ENCODE measurements around the gene GAS2L3.
A peak's percentile ranks its signal among the peaks of the same experiment; 100 is the strongest.

GAS2L3 gene

GRCh38 chr12:100573292-100574186 is at the start of gene GAS2L3:
TSS of gene GAS2L3 (plus strand) at chr12:100573684. CDS start at chr12:100594905, 21,221 bp downstream.
- Histone ChIP-seq H3K9ac (peak within 1 kb of the TSS; percentile 67 to 90 (median 78)), H3K27me3 (no peaks in the 10 kb centered on the region), H3K9me3 (replicated peaks in 1 of 11) (peaks cover 13 to 19% (median 15%) of the 10 kb centered on the region in 11 experiments), H3K27ac (peak within 1 kb of the TSS; percentile 52 to 86 (median 68); a peak in 20 of 22 replicates), H3K4me3 (peak within 1 kb of the TSS; percentile 61 to 76 (median 70)), H3K4me1 (peaks cover 3 to 46% (median 10%) of the 10 kb centered on the region in 10 experiments; a peak in 14 of 20 replicates), H3K4me2 (peak within 1 kb of the TSS; percentile 61 to 88 (median 78)), H4K20me1 (no peaks in the 10 kb centered on the region), H3K36me3 (no peaks in the 10 kb centered on the region)
- no peak for TF ChIP-seq Cebpa-rat (IDR thresholded peaks at IDR 0.05)

DNA sequence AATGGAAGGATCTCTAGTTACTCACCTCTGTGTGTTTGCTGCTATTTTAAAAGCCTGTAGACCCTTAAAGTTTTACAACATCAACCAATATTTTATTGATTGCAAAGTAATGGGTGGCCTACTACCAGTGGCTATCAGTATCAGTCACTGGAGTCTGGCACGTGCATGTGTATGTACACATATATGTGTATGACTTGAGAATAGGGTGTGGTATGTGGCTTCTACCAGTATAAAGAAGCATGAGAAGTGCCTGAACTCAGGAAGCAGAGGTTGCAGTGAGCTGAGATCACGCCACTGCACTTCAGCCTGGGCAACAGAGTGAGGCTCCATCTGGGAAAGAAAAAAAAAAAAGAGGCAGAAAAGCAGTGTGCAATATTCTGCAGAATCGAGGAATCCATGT is 45.5 kb upstream of the GAS2L3 start:
- Histone ChIP-seq H3K9me3 (replicated peaks in 1 of 11) (no peaks in the 10 kb centered on the region), H3K4me1 (no peaks in the 10 kb centered on the region), H3K4me3 (no peak overlapping the region), H3K27me3 (no peaks in the 10 kb centered on the region), H4K20me1 (no peaks in the 10 kb centered on the region), H3K36me3 (no peaks in the 10 kb centered on the region), H3K9ac (no peak overlapping the region), H3K4me2 (no peak overlapping the region), H3K27ac (no peak overlapping the region)
- TF ChIP-seq Cebpa-rat (IDR thresholded peaks at IDR 0.05) = no peak

GRCh38 chr12:100528471-100529127 is 44.9 kb upstream of the GAS2L3 start:
- H3K9ac ChIP-seq = no peak overlapping the region
- no peaks in the 10 kb centered on the region for H3K9me3 ChIP-seq (replicated peaks in 1 of 11)
- no peak overlapping the region for H3K4me2 ChIP-seq
- H3K4me1 ChIP-seq = no peaks in the 10 kb centered on the region
- H3K27me3 ChIP-seq = no peaks in the 10 kb centered on the region
- no peaks in the 10 kb centered on the region for H4K20me1 ChIP-seq
- TF ChIP-seq Cebpa-rat (IDR thresholded peaks at IDR 0.05) = no peak
- H3K36me3 ChIP-seq = no peaks in the 10 kb centered on the region
- no peak overlapping the region for H3K27ac ChIP-seq
- H3K4me3 ChIP-seq = no peak overlapping the region

DNA sequence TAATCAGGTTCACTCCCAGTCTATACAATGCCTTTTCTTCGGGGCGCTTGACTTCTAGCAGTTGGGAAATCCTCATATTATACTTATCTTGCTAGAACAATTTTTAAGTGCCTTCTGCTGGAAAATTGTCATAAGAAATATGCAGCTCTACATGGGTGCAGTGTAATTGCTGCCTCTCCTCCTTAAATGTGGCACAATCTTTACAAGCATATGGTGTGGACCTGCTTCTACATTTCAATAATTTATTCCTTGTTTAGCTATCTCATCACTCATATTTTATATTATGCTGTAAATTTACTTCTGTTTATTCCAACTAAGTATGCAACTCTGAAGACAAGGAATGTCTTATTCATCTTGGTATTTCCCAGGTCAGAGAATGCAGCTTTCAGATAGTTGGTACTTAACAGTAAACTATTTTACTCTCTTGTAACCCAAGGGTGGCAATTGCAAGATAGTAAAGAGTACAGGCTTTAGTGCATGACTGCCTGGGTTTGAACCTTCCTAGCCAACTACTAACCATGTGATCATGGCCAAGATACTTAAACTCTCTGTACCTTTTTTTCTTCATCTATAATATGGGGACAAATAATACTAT is 43.6 kb upstream of the GAS2L3 start:
- Histone ChIP-seq H4K20me1 (no peaks in the 10 kb centered on the region), H3K4me2 (no peak overlapping the region), H3K36me3 (no peaks in the 10 kb centered on the region), H3K4me1 (no peaks in the 10 kb centered on the region), H3K27ac (no peak overlapping the region), H3K9ac (no peak overlapping the region), H3K9me3 (replicated peaks in 1 of 11) (no peaks in the 10 kb centered on the region), H3K4me3 (no peak overlapping the region), H3K27me3 (no peaks in the 10 kb centered on the region)
- no peak for TF ChIP-seq Cebpa-rat (IDR thresholded peaks at IDR 0.05)

GRCh38 chr12:100533376-100533775 is 40.1 kb upstream of the GAS2L3 start:
- H3K36me3 ChIP-seq = no peaks in the 10 kb centered on the region
- H3K4me1 ChIP-seq = no peaks in the 10 kb centered on the region
- H3K27me3 ChIP-seq = no peaks in the 10 kb centered on the region
- TF ChIP-seq Cebpa-rat (IDR thresholded peaks at IDR 0.05) = no peak
- no peak overlapping the region for H3K4me3 ChIP-seq
- no peak overlapping the region for H3K4me2 ChIP-seq
- no peaks in the 10 kb centered on the region for H3K9me3 ChIP-seq (replicated peaks in 1 of 11)
- H3K27ac ChIP-seq = no peak overlapping the region
- H3K9ac ChIP-seq = no peak overlapping the region
- no peaks in the 10 kb centered on the region for H4K20me1 ChIP-seq

DNA sequence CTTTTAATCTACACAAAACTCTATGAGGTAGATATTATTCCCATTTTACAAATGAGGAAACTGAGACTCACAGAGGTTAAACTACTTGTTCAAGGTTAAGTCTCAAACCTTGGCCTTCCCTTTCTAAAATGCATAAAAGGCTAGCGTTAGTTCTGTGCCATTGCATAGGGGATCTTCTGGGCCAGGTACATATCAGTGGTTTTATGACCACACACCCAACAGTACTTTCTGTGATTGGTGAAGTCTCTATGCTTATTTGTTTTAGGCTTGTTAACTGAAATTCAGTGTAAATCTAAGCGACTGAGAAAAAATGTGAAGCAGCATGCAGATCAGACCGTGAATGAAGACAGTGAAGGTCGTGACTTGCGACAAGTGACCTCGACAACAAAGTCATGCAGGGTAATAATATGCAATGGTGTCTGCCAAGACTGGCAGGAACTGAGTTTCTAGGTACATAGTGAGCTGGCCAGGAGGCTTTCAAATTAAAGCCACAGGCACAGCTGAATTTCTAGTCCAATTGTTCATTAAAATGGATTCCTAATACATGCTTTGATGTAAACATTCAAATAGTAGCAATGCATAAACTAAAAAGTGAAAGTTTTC is 38.8 kb upstream of the GAS2L3 start:
- TF ChIP-seq Cebpa-rat (IDR thresholded peaks at IDR 0.05) = no peak
- Histone ChIP-seq H3K4me2 (no peak overlapping the region), H3K27me3 (no peaks in the 10 kb centered on the region), H3K27ac (no peak overlapping the region), H4K20me1 (no peaks in the 10 kb centered on the region; a peak in 1 of 22 replicates), H3K9me3 (replicated peaks in 1 of 11) (no peaks in the 10 kb centered on the region), H3K36me3 (no peaks in the 10 kb centered on the region), H3K4me3 (no peak overlapping the region), H3K4me1 (no peaks in the 10 kb centered on the region), H3K9ac (no peak overlapping the region)

DNA sequence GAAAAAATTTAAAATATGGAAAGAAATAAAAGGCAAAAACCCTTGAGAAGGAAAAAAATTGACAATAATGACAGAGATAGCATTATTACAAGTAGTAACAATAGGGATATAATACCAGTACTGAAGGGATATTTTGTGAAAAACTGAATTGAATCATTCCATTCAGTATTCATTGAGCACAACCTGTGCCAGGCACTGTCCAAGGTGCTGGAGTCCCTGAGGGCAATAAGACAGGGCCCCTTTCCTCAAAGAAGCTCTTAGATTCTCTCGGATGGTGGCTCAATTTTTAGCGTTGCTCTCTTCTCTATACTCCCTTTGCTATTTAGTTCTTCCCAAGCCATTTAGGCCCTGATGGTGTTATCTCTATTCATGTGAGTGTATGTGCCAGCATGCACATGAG is 34.3 kb upstream of the GAS2L3 start:
- Histone ChIP-seq H3K27me3 (no peaks in the 10 kb centered on the region), H3K27ac (no peak overlapping the region), H3K9ac (no peak overlapping the region), H4K20me1 (no peaks in the 10 kb centered on the region; a peak in 1 of 22 replicates), H3K9me3 (replicated peaks in 1 of 11) (no peaks in the 10 kb centered on the region), H3K4me1 (no peaks in the 10 kb centered on the region), H3K36me3 (no peaks in the 10 kb centered on the region), H3K4me2 (no peak overlapping the region), H3K4me3 (no peak overlapping the region)
- no peak for TF ChIP-seq Cebpa-rat (IDR thresholded peaks at IDR 0.05)

- Histone ChIP-seq H3K9me3 (replicated peaks in 1 of 11) (no peaks in the 10 kb centered on the region), H3K27ac (no peak overlapping the region), H3K4me3 (no peak overlapping the region), H3K4me1 (no peaks in the 10 kb centered on the region), H3K27me3 (no peaks in the 10 kb centered on the region), H3K36me3 (no peaks in the 10 kb centered on the region), H3K9ac (no peak overlapping the region), H3K4me2 (no peak overlapping the region), H4K20me1 (no peaks in the 10 kb centered on the region; a peak in 1 of 22 replicates)
- no peak for TF ChIP-seq Cebpa-rat (IDR thresholded peaks at IDR 0.05)
These were observed 29.3 kb upstream of the GAS2L3 start for GRCh38 chr12:100544165-100544564.

- no peak for TF ChIP-seq Cebpa-rat (IDR thresholded peaks at IDR 0.05)
- Histone ChIP-seq H3K27ac (no peak overlapping the region), H4K20me1 (no peaks in the 10 kb centered on the region), H3K36me3 (no peaks in the 10 kb centered on the region), H3K4me1 (no peaks in the 10 kb centered on the region), H3K4me3 (no peak overlapping the region), H3K4me2 (no peak overlapping the region), H3K9ac (no peak overlapping the region), H3K27me3 (no peaks in the 10 kb centered on the region), H3K9me3 (replicated peaks in 1 of 11) (no peaks in the 10 kb centered on the region)
These were observed 28.4 kb upstream of the GAS2L3 start for GRCh38 chr12:100545092-100545491.

All from BLaER1 treated with 17β-estradiol and CSF1 and Interleukin-3, amounts not matched to agents 10 nM and 100 nM (cell line).